ENCODE results near the gene PAK4. TPM values are rescaled to one million over a fixed set of nuclear protein-coding genes. Genes with fewer than 3 reads are reported as not detected.

Gene PAK4
- polyA plus RNA-seq, 1 of the 3 experiments (the other 2 are of a cell fraction): 36.4 TPM

DNA sequence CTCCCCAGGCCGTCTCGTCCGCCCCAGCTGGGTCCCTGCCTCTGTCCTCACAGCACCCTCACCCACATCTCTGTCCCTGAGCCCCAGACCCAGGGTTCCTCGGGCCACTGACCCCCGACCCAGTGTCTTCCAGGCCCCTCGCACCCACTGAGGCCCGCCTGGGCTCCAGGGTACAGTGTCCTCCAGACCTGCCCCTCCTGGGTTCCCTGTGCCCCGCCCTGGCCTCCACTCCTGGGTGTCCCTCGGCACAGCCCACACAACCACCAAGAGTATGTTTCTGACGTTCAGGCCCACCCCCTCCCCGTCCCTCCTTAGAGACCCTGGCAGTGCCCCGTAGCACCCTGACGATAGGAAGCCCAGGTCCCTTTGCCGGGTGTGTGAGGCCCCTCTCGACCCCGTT is 48.6 kb downstream of the PAK4 start:
- ChIA-PET CTCF (interaction anchor here (1.2 to 5.2 kb wide), 3 partner anchors 14 to 52 kb away, joined by 4 to 37 read pairs (median 14); no protein-coding TSS in a partner anchor), POLR2A (no interaction called here)
- H3K79me2 ChIP-seq (ENCODE audit: insufficient read depth): no peaks in the 10 kb centered on the region
- H3K4me2 ChIP-seq: no peak overlapping the region
- no peak for DNase-seq
- WGBS (ENCODE audit: low lambda C conversion rate): 91% methylated on average over 15 of the region's 16 CpGs
- H3K9me2 ChIP-seq: no peaks in the 10 kb centered on the region
- H3K9me3 ChIP-seq: no peaks in the 10 kb centered on the region
- no peak overlapping the region for H3K9ac ChIP-seq
- H2AFZ ChIP-seq (ENCODE audit: low read depth): no peak overlapping the region
- H4K20me1 ChIP-seq (ENCODE audit: insufficient read depth): no peaks in the 10 kb centered on the region
- H3K4me3 ChIP-seq (ENCODE audit: low read depth in 2 of 2, low read length in 1 of 2): no peak overlapping the region
- TF ChIP-seq, protein P1, sequence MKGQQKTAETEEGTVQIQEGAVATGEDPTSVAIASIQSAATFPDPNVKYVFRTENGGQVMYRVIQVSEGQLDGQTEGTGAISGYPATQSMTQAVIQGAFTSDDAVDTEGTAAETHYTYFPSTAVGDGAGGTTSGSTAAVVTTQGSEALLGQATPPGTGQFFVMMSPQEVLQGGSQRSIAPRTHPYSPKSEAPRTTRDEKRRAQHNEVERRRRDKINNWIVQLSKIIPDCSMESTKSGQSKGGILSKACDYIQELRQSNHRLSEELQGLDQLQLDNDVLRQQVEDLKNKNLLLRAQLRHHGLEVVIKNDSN (IDR thresholded peaks at IDR 0.05; ENCODE audit: borderline replicate concordance, low read depth): no peak
- no peak for TF ChIP-seq YY1 (IDR thresholded peaks at IDR 0.05; ENCODE audit: low read depth)
- no peak for TF ChIP-seq CHD2 (IDR thresholded peaks at IDR 0.05; ENCODE audit: low read length, partially characterized antibody)
- TF ChIP-seq FOXM1 (IDR thresholded peaks at IDR 0.05; ENCODE audit: low read depth): no peak
- no peak for TF ChIP-seq RFX5 (IDR thresholded peaks at IDR 0.05; ENCODE audit: low read length)
- TF ChIP-seq JUND (IDR thresholded peaks at IDR 0.05): no peak
- TF ChIP-seq, protein P2, sequence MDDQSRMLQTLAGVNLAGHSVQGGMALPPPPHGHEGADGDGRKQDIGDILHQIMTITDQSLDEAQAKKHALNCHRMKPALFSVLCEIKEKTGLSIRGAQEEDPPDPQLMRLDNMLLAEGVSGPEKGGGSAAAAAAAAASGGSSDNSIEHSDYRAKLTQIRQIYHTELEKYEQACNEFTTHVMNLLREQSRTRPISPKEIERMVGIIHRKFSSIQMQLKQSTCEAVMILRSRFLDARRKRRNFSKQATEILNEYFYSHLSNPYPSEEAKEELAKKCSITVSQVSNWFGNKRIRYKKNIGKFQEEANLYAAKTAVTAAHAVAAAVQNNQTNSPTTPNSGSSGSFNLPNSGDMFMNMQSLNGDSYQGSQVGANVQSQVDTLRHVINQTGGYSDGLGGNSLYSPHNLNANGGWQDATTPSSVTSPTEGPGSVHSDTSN (IDR thresholded peaks at IDR 0.05): no peak
- TF ChIP-seq RXRA (IDR thresholded peaks at IDR 0.05; ENCODE audit: borderline replicate concordance, low read depth): no peak
- no peak for TF ChIP-seq POLR2AphosphoS5 (IDR thresholded peaks at IDR 0.05; ENCODE audit: low read depth, low read length)
- no peak for TF ChIP-seq MEF2A (IDR thresholded peaks at IDR 0.05; ENCODE audit: borderline replicate concordance, low read depth)
- no peak for TF ChIP-seq SIN3A (IDR thresholded peaks at IDR 0.05; ENCODE audit: borderline replicate concordance, low read depth, low read length)
- TF ChIP-seq GATA2 (CRISPR knock-in tag; IDR thresholded peaks at IDR 0.05): no peak
- H3F3A ChIP-seq (replicated peaks; ENCODE audit: insufficient read depth): no peaks in the 10 kb centered on the region
- peaks cover 0 to 43% of the 10 kb centered on the region in 2 experiments; a peak in 1 of 4 replicates for H3K4me1 ChIP-seq (ENCODE audit: control insufficient read depth in 1 of 2, insufficient read depth in 2 of 2, low read depth in 1 of 2, low read length in 1 of 2)
- no peaks in the 10 kb centered on the region for H3K27me3 ChIP-seq (ENCODE audit: insufficient read depth)
- H3K36me3 ChIP-seq (replicated peaks in 1 of 2; ENCODE audit: control insufficient read depth in 1 of 2, insufficient read depth in 2 of 2, low read length in 1 of 2): peaks cover 4 to 42% of the 10 kb centered on the region in 2 experiments
- H3K27ac ChIP-seq (ENCODE audit: low read depth in 2 of 2, low read length in 1 of 2): no peak overlapping the region

DNA sequence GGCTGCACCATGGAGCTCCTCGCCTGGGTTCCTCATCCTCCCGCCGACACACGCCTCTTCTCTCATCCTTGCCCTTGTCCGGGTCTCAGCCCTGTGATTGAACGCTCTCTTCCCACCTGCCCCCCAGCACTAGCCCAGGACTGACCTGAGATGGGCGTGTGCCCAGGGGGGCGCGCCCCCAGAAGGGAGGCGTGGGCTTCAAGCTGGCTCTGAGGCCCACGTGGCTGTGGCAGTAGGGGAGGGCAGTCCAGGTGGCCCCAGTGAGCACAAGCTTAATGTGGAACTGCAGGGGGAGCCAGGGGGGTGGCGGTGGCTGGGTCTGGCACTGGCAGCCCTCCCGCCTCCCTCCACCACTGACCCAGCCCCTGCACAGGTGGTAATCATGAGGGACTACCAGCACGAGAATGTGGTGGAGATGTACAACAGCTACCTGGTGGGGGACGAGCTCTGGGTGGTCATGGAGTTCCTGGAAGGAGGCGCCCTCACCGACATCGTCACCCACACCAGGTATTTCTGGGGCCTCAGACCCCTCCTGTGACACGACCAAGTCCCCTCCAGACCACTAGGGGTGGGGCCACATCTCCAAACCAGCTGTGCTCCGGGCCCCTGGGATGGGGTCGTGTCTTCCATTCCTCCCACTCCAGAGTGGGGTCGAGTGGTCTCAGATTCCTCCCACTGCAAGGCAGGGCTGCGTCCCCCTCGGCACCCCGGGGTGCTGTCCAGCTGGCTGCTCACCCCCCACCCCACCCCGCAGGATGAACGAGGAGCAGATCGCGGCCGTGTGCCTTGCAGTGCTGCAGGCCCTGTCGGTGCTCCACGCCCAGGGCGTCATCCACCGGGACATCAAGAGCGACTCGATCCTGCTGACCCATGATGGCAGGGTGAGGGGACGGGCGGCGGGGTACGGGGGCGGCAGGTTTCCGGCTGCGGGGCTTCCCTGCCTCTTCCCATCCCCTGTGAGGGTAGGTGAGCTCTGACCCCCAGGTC is 49.3 kb downstream of the PAK4 start:
- H3K4me1 ChIP-seq (ENCODE audit: control insufficient read depth in 1 of 2, insufficient read depth in 2 of 2, low read depth in 1 of 2, low read length in 1 of 2): peaks cover 0 to 43% of the 10 kb centered on the region in 2 experiments; a peak in 1 of 4 replicates
- ChIA-PET POLR2A (no interaction called here), CTCF (interaction anchor here (0.6 to 5.2 kb wide), 6 partner anchors 8 to 64 kb away, joined by 3 to 37 read pairs (median 7); no protein-coding TSS in a partner anchor)
- 94% methylated on average over 27 of the region's 43 CpGs for WGBS (ENCODE audit: low lambda C conversion rate)
- H4K20me1 ChIP-seq (ENCODE audit: insufficient read depth): no peaks in the 10 kb centered on the region
- H3K79me2 ChIP-seq (ENCODE audit: insufficient read depth): no peaks in the 10 kb centered on the region
- no peaks in the 10 kb centered on the region for H3F3A ChIP-seq (replicated peaks; ENCODE audit: insufficient read depth)
- H3K4me2 ChIP-seq: no peak overlapping the region
- no peaks in the 10 kb centered on the region for H3K27me3 ChIP-seq (ENCODE audit: insufficient read depth)
- H3K9me2 ChIP-seq: no peaks in the 10 kb centered on the region
- no peak overlapping the region for H3K9ac ChIP-seq
- no peak overlapping the region; a peak in 1 of 4 replicates for H3K27ac ChIP-seq (ENCODE audit: low read depth in 2 of 2, low read length in 1 of 2)
- DNase-seq: no peak
- H2AFZ ChIP-seq (ENCODE audit: low read depth): no peak overlapping the region
- TF ChIP-seq NRF1 (IDR thresholded peaks at IDR 0.05; ENCODE audit: low read depth, low read length): no peak
- no peak for TF ChIP-seq ELF1 (IDR thresholded peaks at IDR 0.05)
- TF ChIP-seq SIN3A (IDR thresholded peaks at IDR 0.05; ENCODE audit: borderline replicate concordance, low read depth, low read length): no peak
- no peak for TF ChIP-seq POLR2AphosphoS5 (IDR thresholded peaks at IDR 0.05; ENCODE audit: low read depth, low read length)
- no peak for TF ChIP-seq JUND (IDR thresholded peaks at IDR 0.05)
- no peak for TF ChIP-seq FOXM1 (IDR thresholded peaks at IDR 0.05; ENCODE audit: low read depth)
- peaks cover 4 to 45% of the 10 kb centered on the region in 2 experiments for H3K36me3 ChIP-seq (replicated peaks in 1 of 2; ENCODE audit: control insufficient read depth in 1 of 2, insufficient read depth in 2 of 2, low read length in 1 of 2)
- H3K4me3 ChIP-seq (ENCODE audit: low read depth in 2 of 2, low read length in 1 of 2): no peak overlapping the region
- H3K9me3 ChIP-seq: no peaks in the 10 kb centered on the region
